B cell (primary cell): Measurements from ENCODE around the gene EIF2B4. TPM values are rescaled to one million over a fixed set of nuclear protein-coding genes. Genes with fewer than 3 reads are reported as not detected.

Source experiments
- ATAC-seq: fragments of 200-7000 bp; cut with Tn5 transposase; one replicate; pipeline ENCODE4 v1.10.0; 2021; ENCODE audit warnings: low read depth, mild to moderate bottlenecking, moderate number of reproducible peaks, moderate library complexity
- CTCF ChIA-PET: fragments of 350-600 bp; sonication (Branson Sonifier 250); formaldehyde crosslinking; loops from one replicate; lab custom pipeline; 2021; ENCODE audit warnings: antibody characterized with exemption, inconsistent platforms; lab: Charles Lee
- POLR2A ChIA-PET: fragments of 350-600 bp; sonication (Branson Sonifier 250); formaldehyde crosslinking; loops from one replicate; lab custom pipeline; 2021; ENCODE audit warnings: antibody characterized with exemption; lab: Charles Lee
- DNase-seq: peaks from one replicate; pipeline ENCODE4 v3.0.0; 2013
- H2AFZ ChIP-seq: 2 replicates; pipeline ENCODE4 v1.6.1; 2012; ENCODE audit warnings: mild to moderate bottlenecking, low read depth, low read length; ENCODE audit not compliant: insufficient read depth, poor library complexity, severe bottlenecking
- H3K27ac ChIP-seq, 2 donors: 1 replicate in 1 of 2; 2 replicates in 1 of 2; pipeline ENCODE4 v1.5.1; 2012 to 2013; ENCODE audit warnings: low read length in 2 of 2, mild to moderate bottlenecking in 2 of 2, moderate library complexity in 1 of 2
- H3K27me3 ChIP-seq, 4 experiments: fragments of 200-600 bp in 1 of 4; sonication (generic) in 1 of 4; replicated peaks in 1 of 4; 1 replicate in 2 of 4; 2 replicates in 2 of 4; pipeline versions ENCODE4 v1.6.1 to v1.7.0; 2013 to 2016; ENCODE audit warnings: low read length in 3 of 4, mild to moderate bottlenecking in 2 of 4, mixed read lengths in 1 of 4, moderate library complexity in 1 of 4; ENCODE audit not compliant: insufficient read depth in 4 of 4, control insufficient read depth in 3 of 4; ENCODE audit errors: control extremely low read depth in 1 of 4
- H3K36me3 ChIP-seq, 2 experiments: replicated peaks in 1 of 2; 1 replicate in 1 of 2; 2 replicates in 1 of 2; pipeline versions ENCODE4 v1.6.1 to v1.7.1; 2013; ENCODE audit warnings: low read length in 1 of 2; ENCODE audit not compliant: insufficient read depth in 2 of 2, control insufficient read depth in 1 of 2; ENCODE audit errors: control extremely low read depth in 1 of 2, extremely low read depth in 1 of 2
- H3K4me1 ChIP-seq, 2 donors: fragments of 200-600 bp in 1 of 2; sonication (generic) in 1 of 2; 1 replicate in 1 of 2; 2 replicates in 1 of 2; pipeline versions ENCODE4 v1.5.1 to v1.6.1; 2013 to 2017; ENCODE audit warnings: low read length in 2 of 2; ENCODE audit not compliant: control insufficient read depth in 2 of 2, insufficient read depth in 2 of 2
- H3K4me2 ChIP-seq: replicated peaks from 2 replicates; pipeline ENCODE3; 2012; ENCODE audit warnings: mild to moderate bottlenecking, low read depth, low read length; ENCODE audit not compliant: poor library complexity, severe bottlenecking
- H3K4me3 ChIP-seq, 5 experiments: fragments of 200-600 bp in 1 of 5; sonication (generic) in 1 of 5; 1 replicate in 3 of 5; 2 replicates in 2 of 5; pipeline versions ENCODE4 v1.5.1 to v1.7.0; 2011 to 2016; ENCODE audit warnings: low read length in 4 of 5, mild to moderate bottlenecking in 4 of 5, low read depth in 2 of 5, control low read depth in 1 of 5, moderate library complexity in 1 of 5; ENCODE audit not compliant: insufficient read depth in 1 of 5; ENCODE audit errors: control extremely low read depth in 1 of 5, extremely low read depth in 1 of 5
- H3K79me2 ChIP-seq: fragments of 200-600 bp; sonication (generic); one replicate; pipeline ENCODE4 v1.6.0; 2016; ENCODE audit warnings: low read length; ENCODE audit not compliant: control insufficient read depth, insufficient read depth
- H3K9ac ChIP-seq: fragments of 200-600 bp; sonication (generic); 2 replicates; pipeline ENCODE4 v1.6.1; 2017; ENCODE audit warnings: mild to moderate bottlenecking, low read length, moderate library complexity
- H3K9me3 ChIP-seq, 3 donors: one replicate each; pipeline versions ENCODE4 v1.6.1 to v1.7.1; 2013; ENCODE audit warnings: low read length in 2 of 3; ENCODE audit not compliant: control insufficient read depth in 2 of 3, insufficient read depth in 1 of 3; ENCODE audit errors: control extremely low read depth in 1 of 3
- H4K20me1 ChIP-seq: 2 replicates; pipeline ENCODE4 v1.6.0; 2012; ENCODE audit warnings: mild to moderate bottlenecking, low read length; ENCODE audit not compliant: insufficient read depth, control insufficient read depth, poor library complexity, severe bottlenecking
- H3K27ac Mint-ChIP-seq: one replicate; pipeline ENCODE4 v1.8.0; 2021; ENCODE audit warnings: mixed read lengths
- H3K27me3 Mint-ChIP-seq: one replicate; pipeline ENCODE4 v1.8.0; 2021; ENCODE audit warnings: mixed read lengths
- H3K4me1 Mint-ChIP-seq: one replicate; pipeline ENCODE4 v1.8.0; 2021; ENCODE audit warnings: mixed read lengths
- H3K4me3 Mint-ChIP-seq: one replicate; pipeline ENCODE4 v1.8.0; 2021; ENCODE audit warnings: mixed read lengths
- H3K9me3 Mint-ChIP-seq: one replicate; pipeline ENCODE4 v1.8.0; 2022; ENCODE audit warnings: mixed read lengths; ENCODE audit not compliant: insufficient read depth
- EZH2 ChIP-seq: IDR thresholded peaks from 2 replicates; pipeline ENCODE4 v1.6.1; 2012; ENCODE audit warnings: borderline replicate concordance, low read depth, mild to moderate bottlenecking, moderate library complexity, low read length; ENCODE audit not compliant: insufficient read depth, poor library complexity, severe bottlenecking
- WGBS: methylation state at CpG from one replicate; pipeline ENCODE4 v1.1.5; 2013; ENCODE audit warnings: missing lambda C conversion rate; ENCODE audit not compliant: insufficient coverage; 5-methylcytosine and 5-hydroxymethylcytosine counted together
- intact Hi-C: fragments of 100-400 bp; cut with micrococcal nuclease; formaldehyde crosslinking; loops from one replicate; pipeline ENCODE4 v1.10.0; 2022
- polyA minus RNA-seq: library from RNA; depleted of rRNA, polyadenylated mRNA; stranded (reverse); fragments of >200 nt; gene quantifications from 2 replicates; pipeline ENCODE4 v1.2.3, GENCODE V29; 2012
- polyA plus RNA-seq: library from polyadenylated mRNA; depleted of rRNA; stranded (reverse); fragments of >200 nt; gene quantifications from 2 replicates; pipeline ENCODE4 v1.2.3, GENCODE V29; 2012
- total RNA-seq, 2 donors: library from RNA; stranded (reverse); fragments of 120-200 nt in 1 of 2; gene quantifications; 1 replicate in 1 of 2; 2 replicates in 1 of 2; pipeline versions ENCODE4 v1.2.3 to v1.2.4, GENCODE V29; 2013 to 2022
- TF ChIP-seq, protein P1 (sequence below): fragments of 200-600 bp; IDR thresholded peaks from one replicate; pipeline ENCODE4 v1.8.0; 2022; ENCODE audit warnings: antibody characterized with exemption, mild to moderate bottlenecking

The EIF2B4 gene
- total RNA-seq (50.5 and 56.7 TPM in 2 replicates), polyA plus RNA-seq (33.8 and 47.7 TPM in 2 replicates), polyA minus RNA-seq (12.9 and 15.8 TPM in 2 replicates)
- total RNA-seq (2013) = 27.7 TPM

DNA sequence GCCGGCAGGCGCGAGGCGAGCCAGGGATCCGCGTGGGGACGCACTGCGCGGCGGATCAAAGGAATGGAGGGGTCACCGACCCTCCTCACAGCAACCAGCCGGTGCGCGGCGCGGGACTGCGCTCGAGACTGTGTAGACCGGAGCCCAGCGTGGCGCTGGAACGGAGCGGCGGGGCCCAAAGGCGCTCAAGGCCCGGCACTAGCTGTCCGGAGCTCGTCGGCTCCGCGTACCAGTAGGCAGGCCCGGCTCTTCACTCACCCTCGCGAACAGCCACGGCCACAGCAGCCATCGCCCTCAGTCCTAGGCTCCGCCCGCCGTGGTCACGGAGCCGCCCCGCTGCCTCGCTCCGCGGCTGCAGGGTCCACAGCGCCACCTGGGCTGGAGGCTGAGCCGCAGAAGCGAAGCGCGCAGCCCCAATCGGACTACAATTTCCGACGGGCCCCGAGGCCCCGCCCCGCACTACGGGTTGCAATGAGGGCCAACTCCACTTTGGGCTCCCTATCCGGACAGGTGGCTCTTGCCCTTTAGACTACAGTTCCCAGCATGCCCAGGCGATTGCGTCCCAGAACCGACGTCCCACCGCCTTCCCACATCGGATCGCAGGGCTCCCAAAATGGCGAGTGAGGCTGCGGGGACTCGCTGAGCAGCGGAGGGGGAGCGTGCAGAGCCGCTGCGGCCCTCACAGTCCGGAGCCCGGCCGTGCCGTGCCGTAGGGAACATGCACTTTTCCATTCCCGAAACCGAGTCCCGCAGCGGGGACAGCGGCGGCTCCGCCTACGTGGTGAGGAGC is at the start of gene EIF2B4, which contains the start of gene SNX17:
TSS of gene EIF2B4 (minus strand) at position 313 of the 790 bp plus-strand sequence. CDS start at position 289, 24 bp downstream.
TSS of gene SNX17 (plus strand) at position 591 of the 790 bp plus-strand sequence. CDS start at position 719, 128 bp downstream.
- peak within 1 kb of the TSS; percentile 95 for H3K9ac ChIP-seq
- H3K79me2 ChIP-seq = peaks cover 71% of the 10 kb centered on the region
- under 1% methylated on average over 85 of the region's 85 CpGs for WGBS
- peak; percentile 99 for DNase-seq
- H3K27ac ChIP-seq = peak within 1 kb of the TSS; percentile 84 to 95
- ChIA-PET CTCF (interaction anchor here (0.8 to 3.9 kb wide), 15 partner anchors 10 to 314 kb away, joined by 3 to 14 read pairs (median 5); partner anchors contain the start of genes GTF3C2, MPV17, NRBP1 and SLC4A1AP), POLR2A (interaction anchor here (0.6 to 4.2 kb wide), 9 partner anchors 9 to 1524 kb away, joined by 3 to 36 read pairs (median 5); partner anchors contain the start of genes ABHD1, GTF3C2, NRBP1 and OST4)
- H3K27me3 ChIP-seq = no peaks in the 10 kb centered on the region
- no peak for TF ChIP-seq EZH2
- TF ChIP-seq, protein P1, sequence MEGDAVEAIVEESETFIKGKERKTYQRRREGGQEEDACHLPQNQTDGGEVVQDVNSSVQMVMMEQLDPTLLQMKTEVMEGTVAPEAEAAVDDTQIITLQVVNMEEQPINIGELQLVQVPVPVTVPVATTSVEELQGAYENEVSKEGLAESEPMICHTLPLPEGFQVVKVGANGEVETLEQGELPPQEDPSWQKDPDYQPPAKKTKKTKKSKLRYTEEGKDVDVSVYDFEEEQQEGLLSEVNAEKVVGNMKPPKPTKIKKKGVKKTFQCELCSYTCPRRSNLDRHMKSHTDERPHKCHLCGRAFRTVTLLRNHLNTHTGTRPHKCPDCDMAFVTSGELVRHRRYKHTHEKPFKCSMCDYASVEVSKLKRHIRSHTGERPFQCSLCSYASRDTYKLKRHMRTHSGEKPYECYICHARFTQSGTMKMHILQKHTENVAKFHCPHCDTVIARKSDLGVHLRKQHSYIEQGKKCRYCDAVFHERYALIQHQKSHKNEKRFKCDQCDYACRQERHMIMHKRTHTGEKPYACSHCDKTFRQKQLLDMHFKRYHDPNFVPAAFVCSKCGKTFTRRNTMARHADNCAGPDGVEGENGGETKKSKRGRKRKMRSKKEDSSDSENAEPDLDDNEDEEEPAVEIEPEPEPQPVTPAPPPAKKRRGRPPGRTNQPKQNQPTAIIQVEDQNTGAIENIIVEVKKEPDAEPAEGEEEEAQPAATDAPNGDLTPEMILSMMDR = peak; percentile 77
- H3K27ac Mint-ChIP-seq = peak within 1 kb of the TSS; percentile 100
- peaks cover 31 to 34% of the 10 kb centered on the region in 2 donors for H3K4me1 ChIP-seq
- peak within 1 kb of the TSS; percentile 96 for H3K4me3 Mint-ChIP-seq
- H3K4me1 Mint-ChIP-seq = peaks cover 31% of the 10 kb centered on the region
- intact Hi-C loops = loop anchor here (1.0 to 2.0 kb wide), 14 partner anchors 10 to 319 kb away; partner anchors contain the start of genes AGBL5, ATRAID, CAD and CCDC121
- peak; percentile 83 for ATAC-seq
- peaks cover 21% of the 10 kb centered on the region for H4K20me1 ChIP-seq
- peak within 1 kb of the TSS; percentile 88 for H3K4me2 ChIP-seq
- H2AFZ ChIP-seq = peak within 1 kb of the TSS; percentile 95
- no peaks in the 10 kb centered on the region for H3K27me3 Mint-ChIP-seq
- peak within 1 kb of the TSS; percentile 86 to 96 (median 88) for H3K4me3 ChIP-seq
- H3K9me3 ChIP-seq = no peaks in the 10 kb centered on the region
- peaks cover 0 to 55% of the 10 kb centered on the region in 2 experiments for H3K36me3 ChIP-seq
- H3K9me3 Mint-ChIP-seq = no peaks in the 10 kb centered on the region
